GM21723 (cell line): ENCODE measurements around the gene DACH1.
A peak's percentile ranks its signal among the peaks of the same experiment; 100 is the strongest.
"Not testable (repeated sequence)": the region's sequence is repeated elsewhere in the genome, so short reads cannot be mapped to it uniquely, and the experiment has no call there.

Experiments
- ATAC-seq: cut with Tn5 transposase; IDR thresholded peaks from one replicate; pipeline ENCODE4 v1.9.1; 2021; ENCODE audit warnings: mild to moderate bottlenecking, moderate library complexity; ENCODE audit not compliant: unreplicated experiment

The DACH1 gene

GRCh38 chr13:71867131-71867814 lies at the start of gene DACH1:
Gene DACH1, minus strand, starts transcription at chr13:71867204.
- ATAC-seq, result no peak

GRCh38 chr13:71913717-71914116 lies 46.7 kb upstream of the DACH1 start:
- ATAC-seq, result no peak

GRCh38 chr13:71912524-71912923 lies 45.5 kb upstream of the DACH1 start:
- no peak for ATAC-seq

GRCh38 chr13:71906448-71906847 lies 39.4 kb upstream of the DACH1 start:
- ATAC-seq, result no peak

GRCh38 chr13:71902676-71903075 lies 35.7 kb upstream of the DACH1 start:
- no peak for ATAC-seq

GRCh38 chr13:71893506-71893905 lies 26.5 kb upstream of the DACH1 start:
- ATAC-seq, result not testable (repeated sequence)

- no peak for ATAC-seq
Measured at GRCh38 chr13:71886880-71887279, 19.9 kb upstream of the DACH1 start.

GRCh38 chr13:71882120-71882519 lies 15.1 kb upstream of the DACH1 start:
- no peak for ATAC-seq

GRCh38 chr13:71880753-71881541 lies 13.9 kb upstream of the DACH1 start:
- no peak for ATAC-seq

- ATAC-seq, result no peak
Measured at GRCh38 chr13:71879808-71880344, 12.9 kb upstream of the DACH1 start.

- peak; percentile 97 for ATAC-seq
Measured at GRCh38 chr13:71879129-71879535, 12.1 kb upstream of the DACH1 start.

- ATAC-seq, result no peak
Measured at GRCh38 chr13:71877256-71877653, 10.3 kb upstream of the DACH1 start.

- ATAC-seq, result no peak
Measured at GRCh38 chr13:71876648-71877255, 9.7 kb upstream of the DACH1 start.

- no peak for ATAC-seq
Measured at GRCh38 chr13:71875823-71876222, 8.8 kb upstream of the DACH1 start.

GRCh38 chr13:71874458-71874857 lies 7.5 kb upstream of the DACH1 start:
- ATAC-seq, result no peak

- ATAC-seq, result no peak
Measured at GRCh38 chr13:71873418-71874247, 6.6 kb upstream of the DACH1 start.

GRCh38 chr13:71871844-71872243 lies 4.8 kb upstream of the DACH1 start:
- no peak for ATAC-seq

GRCh38 chr13:71871176-71871754 lies 4.3 kb upstream of the DACH1 start:
- ATAC-seq, result no peak

- ATAC-seq, result no peak
Measured at GRCh38 chr13:71870100-71870499, 3.1 kb upstream of the DACH1 start.

GRCh38 chr13:71869274-71869673 lies 2.3 kb upstream of the DACH1 start:
- ATAC-seq, result no peak
